Fibroblast of lung (primary cell): ENCODE data around the gene SLIT3.

Experiments
- EZH2 ChIP-seq: IDR thresholded peaks from 2 replicates; pipeline ENCODE4 v1.5.1; 2012; ENCODE audit warnings: low read length, control low read depth, mild to moderate bottlenecking; ENCODE audit errors: missing control alignments
- TF ChIP-seq, protein P1 (sequence below), 2 donors: IDR thresholded peaks in 1 of 2; conservative IDR thresholded peaks in 1 of 2; 1 replicate in 1 of 2; 2 replicates in 1 of 2; pipeline ENCODE4 v1.5.1; 2011 to 2012; ENCODE audit warnings: low read length in 2 of 2, control low read depth in 1 of 2, inconsistent platforms in 1 of 2, low read depth in 1 of 2, mild to moderate bottlenecking in 1 of 2

GRCh38 chr5:168790002-168790635 lies 510.8 kb downstream of the SLIT3 start:
- TF ChIP-seq, protein P1, sequence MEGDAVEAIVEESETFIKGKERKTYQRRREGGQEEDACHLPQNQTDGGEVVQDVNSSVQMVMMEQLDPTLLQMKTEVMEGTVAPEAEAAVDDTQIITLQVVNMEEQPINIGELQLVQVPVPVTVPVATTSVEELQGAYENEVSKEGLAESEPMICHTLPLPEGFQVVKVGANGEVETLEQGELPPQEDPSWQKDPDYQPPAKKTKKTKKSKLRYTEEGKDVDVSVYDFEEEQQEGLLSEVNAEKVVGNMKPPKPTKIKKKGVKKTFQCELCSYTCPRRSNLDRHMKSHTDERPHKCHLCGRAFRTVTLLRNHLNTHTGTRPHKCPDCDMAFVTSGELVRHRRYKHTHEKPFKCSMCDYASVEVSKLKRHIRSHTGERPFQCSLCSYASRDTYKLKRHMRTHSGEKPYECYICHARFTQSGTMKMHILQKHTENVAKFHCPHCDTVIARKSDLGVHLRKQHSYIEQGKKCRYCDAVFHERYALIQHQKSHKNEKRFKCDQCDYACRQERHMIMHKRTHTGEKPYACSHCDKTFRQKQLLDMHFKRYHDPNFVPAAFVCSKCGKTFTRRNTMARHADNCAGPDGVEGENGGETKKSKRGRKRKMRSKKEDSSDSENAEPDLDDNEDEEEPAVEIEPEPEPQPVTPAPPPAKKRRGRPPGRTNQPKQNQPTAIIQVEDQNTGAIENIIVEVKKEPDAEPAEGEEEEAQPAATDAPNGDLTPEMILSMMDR (conservative IDR thresholded peaks at IDR 0.05 in 1 of 2, IDR thresholded peaks at IDR 0.05 in 1 of 2; ENCODE audit: low read depth in 1 of 2, low read length in 2 of 2), result no peak
- TF ChIP-seq EZH2, result no peak
